Spleen (tissue), 11 donors: ENCODE measurements around the gene DMRTA2. TPM values are rescaled to one million over a fixed set of nuclear protein-coding genes. Genes with fewer than 3 reads are reported as not detected.

Experiments used
- DNase-seq: peaks from one replicate; pipeline ENCODE4 v3.0.0-alpha.2; 2020
- H3K27ac ChIP-seq, 8 donors: fragments of 200-600 bp; sonication (generic) in 7 of 8; 1 replicate in 4 of 8; 2 replicates in 4 of 8; pipeline versions ENCODE4 v1.5.0 to v1.8.0; 2016 to 2021; ENCODE audit warnings: inconsistent platforms in 4 of 8, mild to moderate bottlenecking in 4 of 8, moderate library complexity in 1 of 8
- H3K27me3 ChIP-seq, 7 donors: fragments of 200-600 bp; sonication (generic) in 6 of 7; replicated peaks in 1 of 7; 1 replicate in 4 of 7; 2 replicates in 3 of 7; pipeline versions ENCODE4 v1.5.0 to v1.8.0; 2016 to 2021; ENCODE audit warnings: inconsistent platforms in 3 of 7, mild to moderate bottlenecking in 1 of 7
- H3K36me3 ChIP-seq, 6 donors: fragments of 200-600 bp; sonication (generic) in 5 of 6; 1 replicate in 4 of 6; 2 replicates in 2 of 6; pipeline versions ENCODE4 v1.5.0 to v1.8.0; 2016 to 2021; ENCODE audit warnings: inconsistent platforms in 2 of 6
- H3K4me1 ChIP-seq, 6 donors: fragments of 200-600 bp; sonication (generic) in 5 of 6; 1 replicate in 3 of 6; 2 replicates in 3 of 6; pipeline versions ENCODE4 v1.5.0 to v1.8.0; 2016 to 2021; ENCODE audit warnings: inconsistent platforms in 3 of 6
- H3K4me3 ChIP-seq, 8 donors: fragments of 200-600 bp; sonication (generic) in 7 of 8; 1 replicate in 4 of 8; 2 replicates in 4 of 8; pipeline versions ENCODE4 v1.5.0 to v1.8.0; 2016 to 2021; ENCODE audit warnings: inconsistent platforms in 4 of 8, mild to moderate bottlenecking in 4 of 8, moderate library complexity in 2 of 8
- H3K9me3 ChIP-seq, 8 donors: fragments of 200-600 bp; sonication (generic) in 7 of 8; 1 replicate in 4 of 8; 2 replicates in 4 of 8; pipeline versions ENCODE4 v1.5.0 to v1.8.0; 2016 to 2021; ENCODE audit warnings: inconsistent platforms in 4 of 8
- POLR2A ChIP-seq, 3 donors: fragments of 450-650 bp; IDR thresholded peaks; one replicate each; pipeline ENCODE4 v1.5.1; 2017; ENCODE audit warnings: antibody characterized with exemption in 3 of 3, mild to moderate bottlenecking in 1 of 3
- POLR2AphosphoS5 ChIP-seq, 3 donors: sonication (generic); formaldehyde crosslinking; IDR thresholded peaks; one replicate each; pipeline ENCODE4 v1.5.1; 2017; ENCODE audit warnings: antibody characterized with exemption in 3 of 3
- WGBS, 5 donors: extraction: QIAGEN DNeasy Blood & Tissue Kit in 3 of 5; methylation state at CpG; one replicate each; pipeline versions ENCODE4 v1.1.5 to v1.1.7; 2013 to 2018; 5-methylcytosine and 5-hydroxymethylcytosine counted together
- intact Hi-C: fragments of 100-400 bp; cut with DNase I; formaldehyde crosslinking; loops from one replicate; pipeline ENCODE4 v1.15.0; 2023; ENCODE audit warnings: low total_unique reads
- polyA plus RNA-seq, 3 donors: library from polyadenylated mRNA; stranded (reverse); fragments of 200-250 nt; gene quantifications; one replicate each; pipeline ENCODE4 v1.2.1, GENCODE V29; 2013
- total RNA-seq, 7 donors: library from RNA; depleted of rRNA in 3 of 7; stranded (reverse); fragments of >200 nt in 3 of 7; fragmentation: NEBNext Ultra II Directional in 4 of 7; extraction: Animal tissue kit (Norgen Biotek cat#: 25700) in 4 of 7; gene quantifications; one replicate each; pipeline versions ENCODE4 v1.1.0 to v1.2.1, GENCODE V29; 2016 to 2021
- TF ChIP-seq, protein P1 (sequence below), 11 experiments: fragments of 200-600 bp in 7 of 11; fragments of 450-650 bp in 4 of 11; sonication (generic) in 4 of 11; IDR thresholded peaks in 8 of 11; conservative IDR thresholded peaks in 3 of 11; 1 replicate in 7 of 11; 2 replicates in 4 of 11; pipeline versions ENCODE4 v1.4.0 to v1.8.0; 2016 to 2021; ENCODE audit warnings: antibody characterized with exemption in 11 of 11, inconsistent platforms in 4 of 11, mild to moderate bottlenecking in 1 of 11
- donor health status: healthy with polysubstance abuse.
- donor health status: DM: no; HTN: no; CAD: no; lungs with moderate emphysema.
- donor health status: DM: no; HTN: no; CAD: no.
- donor health status: Bipolar disorder and iron deficiency.
- donor health status: healthy.
- donor health status: DM: no; HTN: no; CAD: no.
- donor health status: DM: yes; HTN: yes; CAD: no.

The DMRTA2 gene
- total and polyA plus RNA-seq, 10 donors, result 0.03 to 0.15 (median 0.09) TPM; not detected in 6

DNA sequence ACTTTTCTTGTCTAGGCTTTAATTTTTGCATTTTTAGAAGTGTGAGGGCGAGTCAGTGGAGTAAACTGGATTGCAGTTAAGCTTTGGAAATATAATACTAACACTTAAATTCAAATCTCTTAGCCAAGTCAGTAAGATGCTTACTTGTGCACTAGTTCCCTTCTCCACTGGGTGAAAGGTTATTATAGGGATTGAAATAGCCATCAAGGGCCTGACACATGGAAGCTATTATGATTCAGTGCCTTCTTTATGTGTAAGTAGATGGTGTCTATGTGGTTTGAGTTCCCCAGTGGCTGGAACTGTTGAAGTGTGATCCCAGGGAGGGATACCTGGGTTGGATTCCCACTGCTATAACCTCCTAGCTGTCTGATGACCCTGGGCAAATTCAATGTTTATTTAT lies 24.7 kb upstream of the DMRTA2 start:
- Histone ChIP-seq H3K4me1 (no peaks in the 10 kb centered on the region), H3K4me3 (no peak overlapping the region), H3K9me3 (no peaks in the 10 kb centered on the region), H3K27ac (no peak overlapping the region), H3K36me3 (peaks cover 0 to 26% (median 0%) of the 10 kb centered on the region in 6 donors), H3K27me3 (no peaks in the 10 kb centered on the region)
- 96 to 100% (median 100%) methylated on average over 1 of the region's 1 CpG for WGBS, 5 donors
- intact Hi-C loops, result no loop called here
- no peak for DNase-seq
- TF ChIP-seq POLR2A (IDR thresholded peaks at IDR 0.05) (no peak), POLR2AphosphoS5 (IDR thresholded peaks at IDR 0.05) (no peak)
- TF ChIP-seq, protein P1, sequence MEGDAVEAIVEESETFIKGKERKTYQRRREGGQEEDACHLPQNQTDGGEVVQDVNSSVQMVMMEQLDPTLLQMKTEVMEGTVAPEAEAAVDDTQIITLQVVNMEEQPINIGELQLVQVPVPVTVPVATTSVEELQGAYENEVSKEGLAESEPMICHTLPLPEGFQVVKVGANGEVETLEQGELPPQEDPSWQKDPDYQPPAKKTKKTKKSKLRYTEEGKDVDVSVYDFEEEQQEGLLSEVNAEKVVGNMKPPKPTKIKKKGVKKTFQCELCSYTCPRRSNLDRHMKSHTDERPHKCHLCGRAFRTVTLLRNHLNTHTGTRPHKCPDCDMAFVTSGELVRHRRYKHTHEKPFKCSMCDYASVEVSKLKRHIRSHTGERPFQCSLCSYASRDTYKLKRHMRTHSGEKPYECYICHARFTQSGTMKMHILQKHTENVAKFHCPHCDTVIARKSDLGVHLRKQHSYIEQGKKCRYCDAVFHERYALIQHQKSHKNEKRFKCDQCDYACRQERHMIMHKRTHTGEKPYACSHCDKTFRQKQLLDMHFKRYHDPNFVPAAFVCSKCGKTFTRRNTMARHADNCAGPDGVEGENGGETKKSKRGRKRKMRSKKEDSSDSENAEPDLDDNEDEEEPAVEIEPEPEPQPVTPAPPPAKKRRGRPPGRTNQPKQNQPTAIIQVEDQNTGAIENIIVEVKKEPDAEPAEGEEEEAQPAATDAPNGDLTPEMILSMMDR (IDR thresholded peaks at IDR 0.05 in 8 of 11, conservative IDR thresholded peaks at IDR 0.05 in 3 of 11), result no peak

DNA sequence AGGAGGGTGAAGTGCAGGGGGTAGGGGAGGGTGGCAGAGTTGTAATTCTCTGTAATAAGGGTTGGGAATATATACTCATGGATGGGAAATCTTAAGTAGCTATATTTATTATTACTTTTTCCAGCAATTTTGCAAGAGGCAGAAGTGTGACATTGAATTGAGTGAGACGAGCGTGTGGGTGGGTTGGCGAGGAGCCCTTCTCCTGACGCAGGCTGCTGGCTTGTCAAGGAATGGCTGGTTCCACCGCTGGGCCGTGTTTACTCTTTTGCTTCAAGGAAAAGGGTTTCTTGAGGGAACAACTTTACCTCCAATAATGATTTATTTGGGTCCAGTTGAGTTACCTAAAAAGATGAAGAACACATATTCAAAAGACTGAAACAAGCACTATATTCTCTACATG lies 17.9 kb upstream of the DMRTA2 start:
- intact Hi-C loops, result no loop called here
- 91 to 95% (median 95%) methylated on average over 6 of the region's 6 CpGs for WGBS, 5 donors
- DNase-seq, result no peak

DNA sequence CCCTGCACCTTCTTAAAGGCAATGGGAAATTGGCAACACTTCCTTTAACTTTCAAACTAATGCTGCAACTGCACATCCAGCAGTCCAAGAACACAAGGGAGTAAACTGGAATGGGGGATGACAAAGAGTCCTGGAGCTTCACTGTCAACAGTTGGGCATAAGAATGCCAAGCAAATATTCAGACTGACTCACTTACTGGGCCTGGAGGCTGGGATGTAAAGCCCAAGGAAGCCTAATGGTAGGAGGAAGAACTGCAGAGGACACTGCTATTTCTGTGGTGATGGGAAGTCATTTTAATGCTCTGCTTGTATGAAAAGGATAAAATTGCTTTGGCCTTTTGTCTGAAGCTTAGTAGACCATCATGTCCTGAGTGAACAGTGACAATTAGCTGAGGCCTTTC lies 15.7 kb upstream of the DMRTA2 start:
- intact Hi-C loops, result no loop called here
- peaks cover 0 to 62% (median 18%) of the 10 kb centered on the region in 6 donors for H3K36me3 ChIP-seq
- H3K9me3 ChIP-seq, result no peaks in the 10 kb centered on the region
- H3K4me3 ChIP-seq, result no peak overlapping the region
- DNase-seq, result no peak
- H3K27me3 ChIP-seq, result no peaks in the 10 kb centered on the region
- TF ChIP-seq POLR2A (IDR thresholded peaks at IDR 0.05) (no peak), POLR2AphosphoS5 (IDR thresholded peaks at IDR 0.05) (no peak)
- TF ChIP-seq, protein P1 (IDR thresholded peaks at IDR 0.05 in 8 of 11, conservative IDR thresholded peaks at IDR 0.05 in 3 of 11), result no peak
- H3K4me1 ChIP-seq, result no peaks in the 10 kb centered on the region
- H3K27ac ChIP-seq, result no peak overlapping the region

More for the DNA sequence above, 17.9 kb upstream of the DMRTA2 start:
- Histone ChIP-seq H3K9me3 (no peaks in the 10 kb centered on the region), H3K36me3 (peaks cover 0 to 62% (median 18%) of the 10 kb centered on the region in 6 donors), H3K27ac (no peak overlapping the region), H3K4me1 (no peaks in the 10 kb centered on the region), H3K27me3 (no peaks in the 10 kb centered on the region), H3K4me3 (no peak overlapping the region)
- TF ChIP-seq, protein P1 (IDR thresholded peaks at IDR 0.05 in 8 of 11, conservative IDR thresholded peaks at IDR 0.05 in 3 of 11), result no peak
- TF ChIP-seq POLR2AphosphoS5 (IDR thresholded peaks at IDR 0.05) (no peak), POLR2A (IDR thresholded peaks at IDR 0.05) (no peak)

DNA sequence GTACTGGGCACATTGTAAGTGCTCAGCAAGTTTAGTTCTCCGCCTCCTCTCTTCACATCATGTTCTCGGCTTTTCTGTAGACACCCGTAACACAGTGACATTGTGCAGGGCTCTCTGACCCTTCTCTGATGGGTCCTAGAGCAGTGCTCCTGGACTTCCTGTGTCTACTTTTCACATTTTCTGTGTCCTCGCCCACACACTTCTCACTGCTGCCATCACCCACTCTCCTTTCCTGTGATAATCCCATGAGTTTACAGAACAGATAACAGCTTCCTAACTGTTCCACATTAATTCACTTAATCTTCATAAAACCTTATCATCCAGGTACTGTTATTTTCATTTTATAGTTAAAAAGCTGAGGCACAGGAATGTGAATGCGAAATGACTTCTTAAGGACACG lies 13.2 kb upstream of the DMRTA2 start:
- Histone ChIP-seq H3K36me3 (peaks cover 0 to 44% (median 18%) of the 10 kb centered on the region in 6 donors), H3K9me3 (no peaks in the 10 kb centered on the region), H3K27me3 (peaks cover 0 to 23% (median 9%) of the 10 kb centered on the region in 7 donors), H3K4me1 (no peaks in the 10 kb centered on the region), H3K27ac (no peak overlapping the region), H3K4me3 (no peak overlapping the region)
- TF ChIP-seq POLR2A (IDR thresholded peaks at IDR 0.05) (no peak), POLR2AphosphoS5 (IDR thresholded peaks at IDR 0.05) (no peak)
- TF ChIP-seq, protein P1 (IDR thresholded peaks at IDR 0.05 in 8 of 11, conservative IDR thresholded peaks at IDR 0.05 in 3 of 11), result no peak
- WGBS, 5 donors, result 88 to 92% (median 90%) methylated on average over 6 of the region's 6 CpGs
- no peak for DNase-seq
- intact Hi-C loops, result no loop called here
